Progenitor cell of endocrine pancreas (in vitro differentiated cells): Measurements from ENCODE around the gene SLC9A3. TPM values are rescaled to one million over a fixed set of nuclear protein-coding genes. Genes with fewer than 3 reads are reported as not detected.

Experiments used
- DNase-seq: peaks from one replicate; pipeline ENCODE4 v3.0.0; 2021; ENCODE audit warnings: low spot score; ENCODE audit not compliant: unreplicated experiment
- H3K27ac Mint-ChIP-seq: 2 replicates; pipeline ENCODE4 v1.8.0; 2021; ENCODE audit warnings: mild to moderate bottlenecking, moderate library complexity, mixed read lengths
- H3K27me3 Mint-ChIP-seq: 2 replicates; pipeline ENCODE4 v1.8.0; 2021; ENCODE audit warnings: mixed read lengths
- H3K36me3 Mint-ChIP-seq: 2 replicates; pipeline ENCODE4 v1.8.0; 2022; ENCODE audit warnings: mixed read lengths; ENCODE audit not compliant: insufficient read depth
- H3K4me1 Mint-ChIP-seq: 2 replicates; pipeline ENCODE4 v1.8.0; 2021; ENCODE audit warnings: low read depth, mixed read lengths
- H3K4me3 Mint-ChIP-seq: 2 replicates; pipeline ENCODE4 v1.8.0; 2021; ENCODE audit warnings: low read depth, mild to moderate bottlenecking, moderate library complexity, mixed read lengths
- H3K9me3 Mint-ChIP-seq: 2 replicates; pipeline ENCODE4 v1.8.0; 2021; ENCODE audit warnings: low read depth, mixed read lengths
- total RNA-seq: library from RNA; stranded (reverse); gene quantifications from 2 replicates; pipeline ENCODE4 v1.2.1, GENCODE V29; 2021
- TF ChIP-seq, protein P1 (sequence below): fragments of 200-600 bp; sonication (generic); IDR thresholded peaks from one replicate; pipeline ENCODE4 v1.5.0; 2021; ENCODE audit warnings: antibody characterized with exemption, mild to moderate bottlenecking; ENCODE audit not compliant: unreplicated experiment

SLC9A3 gene
- total RNA-seq, 1 donor from 2014 or later = 1.7 TPM

DNA sequence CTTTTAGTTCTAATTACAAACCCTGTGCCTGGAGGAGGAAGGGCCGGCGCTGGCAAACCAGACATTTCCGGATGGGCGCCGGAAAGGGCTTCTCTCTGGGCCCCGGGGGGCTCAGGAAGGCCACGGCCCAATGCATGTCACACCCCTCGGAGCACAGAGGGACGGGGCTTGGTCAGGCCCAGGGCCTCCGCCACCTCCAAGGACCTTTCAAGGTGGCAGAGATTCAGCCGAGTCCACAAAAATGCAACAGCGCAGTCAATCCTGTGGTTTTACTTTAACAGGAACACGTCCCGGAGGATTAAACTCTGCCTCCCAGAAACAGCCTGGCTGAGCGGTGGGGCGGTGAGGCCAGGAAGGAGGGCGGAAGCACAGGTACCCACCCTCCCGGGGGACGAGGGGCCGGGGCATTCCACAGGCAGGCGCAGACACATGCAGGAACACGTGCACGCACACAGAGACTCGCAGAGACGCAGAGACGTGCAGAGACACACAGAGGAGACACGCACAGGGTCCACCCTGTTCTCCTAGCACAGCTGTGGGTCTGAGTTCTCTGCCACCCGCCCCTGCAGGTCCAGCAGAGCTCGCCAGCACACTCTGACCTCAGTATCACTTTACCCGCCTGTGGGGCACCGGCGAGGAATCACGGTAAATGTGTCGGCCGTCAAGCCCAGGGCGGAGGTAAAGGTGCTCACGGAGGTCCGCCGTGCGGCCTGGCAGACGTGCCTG, 23.0 kb downstream of the SLC9A3 start:
- no peaks in the 10 kb centered on the region for H3K4me1 Mint-ChIP-seq
- DNase-seq = no peak
- TF ChIP-seq, protein P1, sequence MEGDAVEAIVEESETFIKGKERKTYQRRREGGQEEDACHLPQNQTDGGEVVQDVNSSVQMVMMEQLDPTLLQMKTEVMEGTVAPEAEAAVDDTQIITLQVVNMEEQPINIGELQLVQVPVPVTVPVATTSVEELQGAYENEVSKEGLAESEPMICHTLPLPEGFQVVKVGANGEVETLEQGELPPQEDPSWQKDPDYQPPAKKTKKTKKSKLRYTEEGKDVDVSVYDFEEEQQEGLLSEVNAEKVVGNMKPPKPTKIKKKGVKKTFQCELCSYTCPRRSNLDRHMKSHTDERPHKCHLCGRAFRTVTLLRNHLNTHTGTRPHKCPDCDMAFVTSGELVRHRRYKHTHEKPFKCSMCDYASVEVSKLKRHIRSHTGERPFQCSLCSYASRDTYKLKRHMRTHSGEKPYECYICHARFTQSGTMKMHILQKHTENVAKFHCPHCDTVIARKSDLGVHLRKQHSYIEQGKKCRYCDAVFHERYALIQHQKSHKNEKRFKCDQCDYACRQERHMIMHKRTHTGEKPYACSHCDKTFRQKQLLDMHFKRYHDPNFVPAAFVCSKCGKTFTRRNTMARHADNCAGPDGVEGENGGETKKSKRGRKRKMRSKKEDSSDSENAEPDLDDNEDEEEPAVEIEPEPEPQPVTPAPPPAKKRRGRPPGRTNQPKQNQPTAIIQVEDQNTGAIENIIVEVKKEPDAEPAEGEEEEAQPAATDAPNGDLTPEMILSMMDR = no peak
- H3K27ac Mint-ChIP-seq = no peak overlapping the region
- no peak overlapping the region for H3K4me3 Mint-ChIP-seq
- H3K27me3 Mint-ChIP-seq = peaks cover 46% of the 10 kb centered on the region
- H3K9me3 Mint-ChIP-seq = no peaks in the 10 kb centered on the region
- H3K36me3 Mint-ChIP-seq = no peaks in the 10 kb centered on the region

DNA sequence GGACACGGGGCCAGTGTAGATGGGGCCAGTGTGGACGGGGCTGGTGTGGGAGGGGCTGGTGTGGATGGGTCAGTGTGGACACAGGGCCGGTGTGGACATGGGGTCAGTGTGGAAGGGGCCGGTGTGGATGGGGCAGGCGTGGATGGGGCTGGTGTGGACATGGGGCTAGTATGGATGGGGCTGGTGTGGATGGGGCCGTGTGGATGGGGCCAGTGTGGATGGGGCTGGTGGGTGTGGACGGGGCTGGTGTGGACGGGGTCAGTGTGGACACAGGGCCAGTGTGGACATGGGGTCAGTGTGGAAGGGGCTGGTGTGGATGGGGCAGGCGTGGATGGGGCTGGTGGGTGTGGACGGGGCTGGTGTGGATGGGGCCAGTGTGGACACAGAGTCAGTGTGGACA, 23.8 kb downstream of the SLC9A3 start:
- H3K27ac Mint-ChIP-seq = no peak overlapping the region
- DNase-seq = no peak
- H3K4me1 Mint-ChIP-seq = no peaks in the 10 kb centered on the region
- no peaks in the 10 kb centered on the region for H3K9me3 Mint-ChIP-seq
- H3K36me3 Mint-ChIP-seq = no peaks in the 10 kb centered on the region
- H3K27me3 Mint-ChIP-seq = peaks cover 49% of the 10 kb centered on the region
- TF ChIP-seq, protein P1 = no peak
- H3K4me3 Mint-ChIP-seq = no peak overlapping the region

DNA sequence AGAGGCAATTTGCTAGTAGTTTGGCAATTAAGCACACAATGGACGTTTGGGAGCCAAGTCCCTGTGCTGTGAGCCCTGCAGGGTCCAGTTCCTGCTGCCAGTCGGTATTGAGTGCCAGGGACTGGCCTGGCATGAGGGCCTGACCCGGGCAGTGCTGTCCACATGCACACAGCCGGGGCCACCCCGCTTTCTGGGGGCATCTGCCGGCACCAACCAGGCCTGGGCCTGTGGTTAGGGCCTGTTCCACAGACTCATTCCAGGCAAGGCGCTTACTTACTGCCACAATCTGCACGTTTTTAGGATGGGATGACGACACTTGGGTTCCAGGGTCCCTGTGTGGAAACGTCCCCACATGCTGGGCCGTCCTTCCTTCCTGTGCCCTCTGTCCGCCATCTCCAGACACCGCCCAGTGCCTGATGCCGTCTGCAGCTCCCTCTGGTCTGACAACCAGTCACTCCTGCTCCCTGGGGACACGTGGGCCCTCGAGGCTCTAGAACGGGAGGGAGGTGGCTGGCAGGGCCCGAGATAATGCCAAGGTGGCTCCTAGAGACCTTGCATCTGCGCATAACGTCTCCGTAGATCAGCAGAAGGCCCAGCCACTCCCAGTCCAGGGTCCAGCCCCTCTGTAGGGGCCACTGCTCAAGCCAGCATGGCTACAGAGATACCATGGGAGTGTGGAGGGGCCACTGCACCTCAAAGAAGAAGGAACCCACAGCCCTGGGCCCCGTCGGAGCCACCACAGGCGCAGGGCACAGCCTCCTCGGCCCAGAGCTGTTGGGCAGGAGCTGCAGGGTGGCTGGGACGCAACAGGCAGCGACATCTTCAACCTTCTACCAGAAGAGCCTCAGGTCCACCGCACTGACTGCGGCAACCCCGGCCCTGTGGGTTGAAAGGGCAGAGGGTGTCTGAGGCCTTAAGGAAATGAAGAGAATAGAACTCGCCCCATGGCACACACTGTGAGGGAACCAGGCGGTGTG, 24.7 kb downstream of the SLC9A3 start:
- Mint-ChIP-seq H3K36me3 (no peaks in the 10 kb centered on the region), H3K4me1 (no peaks in the 10 kb centered on the region), H3K9me3 (no peaks in the 10 kb centered on the region), H3K27me3 (peaks cover 55% of the 10 kb centered on the region), H3K4me3 (no peak overlapping the region), H3K27ac (no peak overlapping the region)
- no peak for DNase-seq
- TF ChIP-seq, protein P1 = no peak

DNA sequence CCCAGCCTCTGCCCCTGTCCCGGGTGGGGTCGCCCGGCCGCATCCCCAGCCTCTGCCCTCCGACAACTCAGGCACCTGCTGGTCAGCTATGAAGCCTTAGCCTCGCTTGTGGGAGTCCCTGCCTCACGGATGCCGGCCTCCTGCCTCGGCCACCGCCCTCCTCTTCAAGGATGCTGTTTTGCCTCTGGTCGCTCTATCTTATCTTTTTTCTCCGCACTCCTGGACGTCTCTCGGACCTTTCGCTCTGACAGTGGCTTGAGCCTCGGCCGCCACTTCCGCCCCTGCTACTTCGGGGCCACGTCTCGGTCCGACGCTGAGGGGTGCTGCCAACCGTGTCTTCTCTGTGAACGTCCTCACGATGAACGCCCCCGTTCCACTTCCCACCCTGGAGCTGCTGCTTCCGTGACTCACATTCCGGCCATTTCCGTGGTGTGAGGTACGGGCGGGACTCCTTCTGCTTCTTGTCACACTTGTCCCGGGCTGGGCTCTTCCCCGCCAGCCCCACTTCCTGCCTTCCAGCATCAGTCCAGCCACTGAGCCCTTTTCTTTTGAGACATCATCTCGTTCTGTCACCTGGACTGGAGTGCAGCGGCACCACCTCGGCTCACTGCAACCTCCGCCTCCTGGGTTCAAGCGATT, 26.3 kb downstream of the SLC9A3 start:
- H3K36me3 Mint-ChIP-seq = no peaks in the 10 kb centered on the region
- H3K4me3 Mint-ChIP-seq = no peak overlapping the region
- H3K9me3 Mint-ChIP-seq = no peaks in the 10 kb centered on the region
- no peaks in the 10 kb centered on the region for H3K4me1 Mint-ChIP-seq
- TF ChIP-seq, protein P1 = no peak
- no peak for DNase-seq
- no peak overlapping the region for H3K27ac Mint-ChIP-seq
- H3K27me3 Mint-ChIP-seq = peaks cover 58% of the 10 kb centered on the region

DNA sequence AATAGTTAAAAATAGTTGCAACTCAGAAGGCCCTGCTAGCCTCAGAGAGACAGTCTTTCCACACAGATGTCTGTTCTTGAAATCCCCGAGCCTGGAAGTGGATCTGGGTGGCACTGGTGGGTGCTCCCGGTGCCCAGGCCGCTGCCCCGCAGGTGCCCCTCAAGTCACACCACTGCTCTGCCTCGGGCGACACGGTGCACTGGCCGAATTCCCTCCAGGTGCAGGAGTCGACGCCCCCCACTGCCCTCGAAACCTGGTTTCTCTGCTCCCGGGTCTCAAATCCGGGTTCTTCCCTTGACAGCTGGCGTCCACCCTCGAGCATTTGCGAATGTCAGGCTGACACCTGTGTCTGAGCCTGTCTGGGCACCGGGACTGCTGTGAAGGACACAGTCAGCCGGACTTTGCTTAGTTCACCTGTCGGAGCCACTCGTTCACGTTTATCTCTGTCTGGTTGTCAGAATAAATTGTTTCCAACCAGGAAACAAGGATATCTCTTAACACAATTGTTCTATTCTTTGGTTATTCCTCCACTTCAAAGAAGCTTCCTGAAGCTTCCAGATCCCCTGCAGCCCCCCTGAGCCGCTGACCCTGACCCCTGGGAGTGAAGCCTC, 27.1 kb downstream of the SLC9A3 start:
- TF ChIP-seq, protein P1 = no peak
- H3K27me3 Mint-ChIP-seq = peaks cover 54% of the 10 kb centered on the region
- no peak overlapping the region for H3K27ac Mint-ChIP-seq
- no peak for DNase-seq
- H3K9me3 Mint-ChIP-seq = no peaks in the 10 kb centered on the region
- H3K4me3 Mint-ChIP-seq = no peak overlapping the region
- H3K4me1 Mint-ChIP-seq = no peaks in the 10 kb centered on the region
- H3K36me3 Mint-ChIP-seq = no peaks in the 10 kb centered on the region
